ENCODE measurements around the gene PAM.
A peak's percentile ranks its signal among the peaks of the same experiment; 100 is the strongest.

The PAM gene

DNA sequence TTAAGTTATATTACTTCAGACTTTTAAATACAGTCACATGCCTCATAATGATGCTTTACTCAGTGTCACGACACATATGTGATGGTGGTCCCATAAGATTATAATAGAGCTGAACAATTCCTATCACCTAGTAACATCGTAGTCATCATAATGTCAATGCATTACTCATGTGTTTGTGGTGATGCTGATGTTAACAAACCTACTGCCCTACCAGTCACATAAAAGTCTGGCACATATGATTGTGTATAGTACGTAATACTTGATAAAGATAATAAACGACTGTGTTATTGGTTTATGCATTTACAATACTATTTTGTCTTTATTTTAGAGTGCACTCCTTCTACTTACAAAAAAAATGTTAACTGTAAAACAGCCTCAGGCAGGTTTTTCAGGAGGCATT is 103.7 kb downstream of the PAM start:
- TF ChIP-seq, protein P1, sequence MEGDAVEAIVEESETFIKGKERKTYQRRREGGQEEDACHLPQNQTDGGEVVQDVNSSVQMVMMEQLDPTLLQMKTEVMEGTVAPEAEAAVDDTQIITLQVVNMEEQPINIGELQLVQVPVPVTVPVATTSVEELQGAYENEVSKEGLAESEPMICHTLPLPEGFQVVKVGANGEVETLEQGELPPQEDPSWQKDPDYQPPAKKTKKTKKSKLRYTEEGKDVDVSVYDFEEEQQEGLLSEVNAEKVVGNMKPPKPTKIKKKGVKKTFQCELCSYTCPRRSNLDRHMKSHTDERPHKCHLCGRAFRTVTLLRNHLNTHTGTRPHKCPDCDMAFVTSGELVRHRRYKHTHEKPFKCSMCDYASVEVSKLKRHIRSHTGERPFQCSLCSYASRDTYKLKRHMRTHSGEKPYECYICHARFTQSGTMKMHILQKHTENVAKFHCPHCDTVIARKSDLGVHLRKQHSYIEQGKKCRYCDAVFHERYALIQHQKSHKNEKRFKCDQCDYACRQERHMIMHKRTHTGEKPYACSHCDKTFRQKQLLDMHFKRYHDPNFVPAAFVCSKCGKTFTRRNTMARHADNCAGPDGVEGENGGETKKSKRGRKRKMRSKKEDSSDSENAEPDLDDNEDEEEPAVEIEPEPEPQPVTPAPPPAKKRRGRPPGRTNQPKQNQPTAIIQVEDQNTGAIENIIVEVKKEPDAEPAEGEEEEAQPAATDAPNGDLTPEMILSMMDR (IDR thresholded peaks at IDR 0.05; ENCODE audit: insufficient read depth, low read depth, low read length, missing control alignments): no peak
- no peak for DNase-seq (ENCODE audit: low read depth)
- no peak overlapping the region for H3K4me3 ChIP-seq (ENCODE audit: low read depth, low read length)

DNA sequence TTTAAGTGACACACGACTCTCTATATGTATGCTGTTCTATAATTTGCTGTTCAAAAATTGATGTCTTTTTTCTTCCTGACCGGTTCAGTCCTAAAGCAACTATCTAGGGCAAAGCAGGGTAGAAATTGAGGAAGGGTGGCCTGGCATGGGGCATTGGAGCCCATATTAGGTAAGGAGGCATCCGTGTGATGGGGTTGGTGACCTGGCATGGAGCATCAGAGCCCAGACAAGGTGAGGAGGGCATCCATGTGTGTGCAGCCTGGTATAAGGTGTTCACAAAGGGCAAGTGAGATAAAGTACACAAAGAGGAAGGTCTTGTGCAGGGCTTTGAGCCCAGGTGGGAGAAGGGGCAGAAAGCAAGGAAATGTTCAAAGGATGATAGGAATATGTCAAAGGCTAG is 104.9 kb downstream of the PAM start:
- no peak for DNase-seq (ENCODE audit: low read depth)
- TF ChIP-seq, protein P1 (IDR thresholded peaks at IDR 0.05; ENCODE audit: insufficient read depth, low read depth, low read length, missing control alignments): no peak

DNA sequence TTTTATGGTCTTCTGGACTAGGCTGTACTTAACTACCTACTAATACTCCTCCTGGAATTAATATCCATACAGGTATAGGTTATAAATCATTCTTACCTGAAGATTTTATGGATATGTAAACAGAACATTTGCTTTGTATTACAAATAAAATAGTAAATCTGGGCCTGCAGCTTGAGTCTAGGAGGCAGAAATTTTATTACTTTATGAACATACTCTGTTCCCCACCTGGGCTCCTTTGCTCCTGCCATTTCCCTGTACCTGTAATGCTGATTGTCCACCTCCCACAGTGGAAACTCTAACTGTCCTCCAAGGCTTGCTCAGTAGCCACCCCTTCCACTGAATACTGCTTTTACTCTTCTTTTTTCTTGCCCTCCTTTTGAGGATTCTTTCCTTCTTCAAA is 108.0 kb downstream of the PAM start:
- H3K4me3 ChIP-seq (ENCODE audit: low read depth, low read length): no peak overlapping the region
- TF ChIP-seq, protein P1 (IDR thresholded peaks at IDR 0.05; ENCODE audit: insufficient read depth, low read depth, low read length, missing control alignments): no peak
- no peak for DNase-seq (ENCODE audit: low read depth)

More for the DNA sequence above, 104.9 kb downstream of the PAM start:
- no peak overlapping the region for H3K4me3 ChIP-seq (ENCODE audit: low read depth, low read length)

DNA sequence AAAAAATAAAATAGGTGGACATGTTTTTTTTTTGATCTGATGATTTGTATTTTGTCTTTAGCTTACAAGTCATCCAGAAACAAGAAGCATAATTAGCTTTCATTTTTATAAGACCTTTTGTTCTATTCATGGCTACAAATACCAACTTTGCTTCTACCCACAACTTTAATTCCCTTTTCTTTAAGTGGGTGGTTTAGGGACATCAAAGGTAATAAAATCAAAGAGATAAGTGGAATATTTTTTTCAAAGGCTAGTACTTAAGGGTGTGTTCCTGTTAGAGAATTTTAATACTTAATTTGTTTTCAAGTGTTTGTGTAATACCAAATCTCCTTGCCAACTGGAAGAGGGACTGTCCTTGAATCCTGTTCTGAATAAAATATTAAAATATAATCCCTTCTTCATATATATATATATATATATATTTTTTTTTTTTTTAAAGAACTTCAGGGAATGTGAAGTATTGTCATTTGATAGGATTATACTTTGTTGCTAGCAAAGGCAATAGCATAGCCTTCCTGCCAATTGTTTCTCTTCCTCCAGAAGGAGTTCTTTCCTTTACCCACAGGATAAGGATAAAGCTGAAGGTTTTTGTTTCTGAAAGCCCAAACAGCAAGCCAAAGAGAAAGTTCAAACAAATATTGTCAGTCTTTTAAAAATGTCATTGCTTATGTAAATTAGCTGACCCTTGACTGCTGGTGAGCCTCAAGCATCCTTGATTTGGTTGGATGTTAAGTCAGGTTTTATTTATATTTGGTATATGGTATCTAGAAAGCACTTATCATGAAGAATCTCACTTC is 108.9 kb downstream of the PAM start:
- TF ChIP-seq, protein P1 (IDR thresholded peaks at IDR 0.05; ENCODE audit: insufficient read depth, low read depth, low read length, missing control alignments): no peak
- no peak for DNase-seq (ENCODE audit: low read depth)
- no peak overlapping the region for H3K4me3 ChIP-seq (ENCODE audit: low read depth, low read length)

DNA sequence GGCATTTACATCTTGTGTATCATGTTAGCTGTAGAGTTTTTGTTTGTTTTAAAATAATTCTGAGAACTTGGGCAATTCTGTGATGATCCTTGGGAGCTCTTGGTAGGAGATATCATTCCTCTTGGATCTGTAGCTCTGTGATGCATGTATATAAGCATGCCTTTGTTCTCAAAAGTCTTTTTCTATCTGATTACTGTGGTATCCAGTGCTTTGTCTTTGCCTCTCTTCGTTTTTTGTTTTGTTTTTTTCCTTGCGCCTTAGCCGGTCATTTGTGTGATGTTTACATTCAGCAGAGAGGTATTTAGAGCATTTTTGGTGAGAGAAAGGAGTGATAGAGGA is 110.0 kb downstream of the PAM start:
- TF ChIP-seq, protein P1 (IDR thresholded peaks at IDR 0.05; ENCODE audit: insufficient read depth, low read depth, low read length, missing control alignments): no peak
- no peak for DNase-seq (ENCODE audit: low read depth)
- H3K4me3 ChIP-seq (ENCODE audit: low read depth, low read length): peak overlapping the region; percentile 54; the same call in 1 of the 2 replicates

DNA sequence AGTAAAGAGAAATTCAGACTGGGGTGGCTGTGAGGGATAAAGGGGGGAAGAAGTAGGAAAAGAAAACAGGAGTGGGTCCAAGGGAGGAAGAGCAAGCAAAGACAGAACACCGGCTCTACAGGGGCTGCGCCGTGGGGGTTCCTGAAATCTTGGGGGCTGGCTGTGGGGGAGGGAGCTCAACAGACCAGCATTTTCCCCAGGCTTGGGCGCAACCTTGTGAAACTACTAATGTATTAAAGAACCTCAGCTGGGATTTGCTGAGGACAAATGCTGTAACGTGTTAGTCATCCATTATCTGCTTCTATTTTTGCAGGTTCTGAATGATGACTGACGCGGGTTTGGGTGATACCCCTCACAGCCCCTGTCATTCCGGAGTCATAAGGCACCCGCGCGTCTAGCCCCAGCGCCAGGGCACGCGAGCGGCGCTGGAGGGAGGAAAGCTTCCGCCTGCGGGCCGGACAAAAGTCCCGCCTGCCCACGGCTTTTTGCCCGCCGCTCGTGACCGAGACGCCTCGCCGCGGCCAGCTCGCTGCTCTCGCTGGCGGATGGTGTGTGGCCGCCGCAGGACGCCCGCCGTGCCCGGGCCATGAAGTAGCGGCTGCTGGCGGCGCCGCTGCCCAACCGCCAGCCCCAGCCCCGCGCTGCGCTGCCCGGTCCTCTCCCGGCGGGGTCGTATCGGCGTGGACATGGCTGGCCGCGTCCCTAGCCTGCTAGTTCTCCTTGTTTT is 110.6 kb downstream of the PAM start:
- peak overlapping the region; percentile 54 for H3K4me3 ChIP-seq (ENCODE audit: low read depth, low read length)
- TF ChIP-seq, protein P1 (IDR thresholded peaks at IDR 0.05; ENCODE audit: insufficient read depth, low read depth, low read length, missing control alignments): no peak
- peak; percentile 60 for DNase-seq (ENCODE audit: low read depth)

Data from GM12865 (cell line).